ENCODE measurements around the gene DNAJC5. TPM values are rescaled to one million over a fixed set of nuclear protein-coding genes. Genes with fewer than 3 reads are reported as not detected.

Gene DNAJC5
- total RNA-seq, 2 experiments from 2014 or later = 54.0 to 58.7 TPM

GRCh38 chr20:63978319-63979228, 83.6 kb downstream of the DNAJC5 start:
- H3K27me3 Mint-ChIP-seq = no peaks in the 10 kb centered on the region
- ChIA-PET POLR2A (interaction anchor here (1.1 to 2.5 kb wide), 2 partner anchors 22 to 60 kb away, joined by 3 to 17 read pairs; partner anchors contain the start of gene UCKL1), CTCF (interaction anchor here (0.6 to 2.5 kb wide), 13 partner anchors 22 to 502 kb away, joined by 3 to 64 read pairs (median 8); partner anchors contain the start of genes PTK6 and UCKL1)
- peak; percentile 56 for DNase-seq
- peaks cover 26% of the 10 kb centered on the region for H3K36me3 Mint-ChIP-seq (ENCODE audit: low read depth)
- peaks cover 64% of the 10 kb centered on the region for H3K4me1 Mint-ChIP-seq
- H3K27ac Mint-ChIP-seq = peak overlapping the region; percentile 91
- peak overlapping the region; percentile 77 for H3K4me3 Mint-ChIP-seq
- H3K9me3 Mint-ChIP-seq = no peaks in the 10 kb centered on the region

- no peak for DNase-seq
- Mint-ChIP-seq H3K27ac (peak overlapping the region; percentile 91), H3K27me3 (no peaks in the 10 kb centered on the region), H3K36me3 (ENCODE audit: low read depth) (peaks cover 23% of the 10 kb centered on the region), H3K4me3 (peak overlapping the region; percentile 77), H3K4me1 (peaks cover 60% of the 10 kb centered on the region), H3K9me3 (no peaks in the 10 kb centered on the region)
- ChIA-PET POLR2A (interaction anchor here (2.5 kb wide), 1 partner anchor 59 kb away, joined by 17 read pairs; no protein-coding TSS in a partner anchor), CTCF (interaction anchor here (0.6 to 3.0 kb wide), 13 partner anchors 11 to 503 kb away, joined by 3 to 64 read pairs (median 8); partner anchors contain the start of genes PTK6 and UCKL1)
Observed at GRCh38 chr20:63979229-63979556, 84.3 kb downstream of the DNAJC5 start.

- peaks cover 27% of the 10 kb centered on the region for H3K36me3 Mint-ChIP-seq (ENCODE audit: low read depth)
- POLR2A ChIA-PET = interaction anchor here (2.5 kb wide), 1 partner anchor 59 kb away, joined by 17 read pairs; no protein-coding TSS in a partner anchor
- H3K9me3 Mint-ChIP-seq = no peaks in the 10 kb centered on the region
- peak within 1 kb of the TSS; percentile 98 for H3K27ac Mint-ChIP-seq
- no peaks in the 10 kb centered on the region for H3K27me3 Mint-ChIP-seq
- CTCF ChIA-PET = interaction anchor here (0.6 to 3.0 kb wide), 34 partner anchors 8 to 503 kb away, joined by 3 to 64 read pairs (median 5); partner anchors contain the start of genes C20orf204, PTK6, RGS19 and TCEA2
- peak within 1 kb of the TSS; percentile 94 for H3K4me3 Mint-ChIP-seq
- H3K4me1 Mint-ChIP-seq = peaks cover 64% of the 10 kb centered on the region
- peak; percentile 56 for DNase-seq
Observed at GRCh38 chr20:63979557-63980316, 84.8 kb downstream of the DNAJC5 start, which contains the start of gene SAMD10. SAMD10 (minus strand) TSS chr20:63979642; CDS start chr20:63979467, 175 bp downstream.

- Mint-ChIP-seq H3K36me3 (ENCODE audit: low read depth) (peaks cover 28% of the 10 kb centered on the region), H3K4me1 (peaks cover 64% of the 10 kb centered on the region), H3K27ac (peak overlapping the region; percentile 98), H3K27me3 (no peaks in the 10 kb centered on the region), H3K9me3 (no peaks in the 10 kb centered on the region), H3K4me3 (peak overlapping the region; percentile 94)
- DNase-seq = peak; percentile 46
- ChIA-PET POLR2A (interaction anchor here (2.5 kb wide), 1 partner anchor 58 kb away, joined by 17 read pairs; no protein-coding TSS in a partner anchor), CTCF (interaction anchor here (0.6 to 3.0 kb wide), 40 partner anchors 9 to 442 kb away, joined by 3 to 64 read pairs (median 5); partner anchors contain the start of genes C20orf204, HELZ2, LKAAEAR1 and PTK6)
Observed at GRCh38 chr20:63980317-63980805, 85.4 kb downstream of the DNAJC5 start.

- POLR2A ChIA-PET = interaction anchor here (2.5 kb wide), 1 partner anchor 58 kb away, joined by 17 read pairs; no protein-coding TSS in a partner anchor
- no peaks in the 10 kb centered on the region for H3K27me3 Mint-ChIP-seq
- CTCF ChIA-PET = interaction anchor here (0.8 to 3.0 kb wide), 41 partner anchors 9 to 443 kb away, joined by 3 to 64 read pairs (median 5); partner anchors contain the start of genes C20orf204, HELZ2, LKAAEAR1 and PTK6
- H3K9me3 Mint-ChIP-seq = no peaks in the 10 kb centered on the region
- peaks cover 62% of the 10 kb centered on the region for H3K4me1 Mint-ChIP-seq
- peak; percentile 96 for DNase-seq
- H3K4me3 Mint-ChIP-seq = peak within 1 kb of the TSS; percentile 94
- peak within 1 kb of the TSS; percentile 98 for H3K27ac Mint-ChIP-seq
- H3K36me3 Mint-ChIP-seq (ENCODE audit: low read depth) = peaks cover 32% of the 10 kb centered on the region
Observed at GRCh38 chr20:63980806-63981728, 86.1 kb downstream of the DNAJC5 start, which contains the start of gene PRPF6. PRPF6 (plus strand) TSS chr20:63981132; CDS start chr20:63981246, 114 bp downstream.

- H3K9me3 Mint-ChIP-seq = no peaks in the 10 kb centered on the region
- no peak overlapping the region for H3K27ac Mint-ChIP-seq
- CTCF ChIA-PET = interaction anchor here (1.0 to 2.6 kb wide), 5 partner anchors 13 to 56 kb away, joined by 3 to 12 read pairs (median 5); no protein-coding TSS in a partner anchor
Observed at GRCh38 chr20:63982937-63983336, 88.0 kb downstream of the DNAJC5 start.

More at GRCh38 chr20:63982937-63983336, 88.0 kb downstream of the DNAJC5 start:
- H3K36me3 Mint-ChIP-seq (ENCODE audit: low read depth) = peaks cover 31% of the 10 kb centered on the region
- peaks cover 43% of the 10 kb centered on the region for H3K4me1 Mint-ChIP-seq
- no peaks in the 10 kb centered on the region for H3K27me3 Mint-ChIP-seq
- POLR2A ChIA-PET = no interaction called here
- H3K4me3 Mint-ChIP-seq = peak overlapping the region; percentile 51
- no peak for DNase-seq

Small RNA genes lying within 50 kb of the gene (microRNA-seq; reads per million reads assigned to microRNA genes)
- not detected for gene MIR1914 (ENCODE audit: borderline microRNAs expressed, borderline replicate concordance)
- 1.1 reads per million for gene MIR647 (ENCODE audit: borderline microRNAs expressed, borderline replicate concordance)
- not detected for gene MIR941-1 (ENCODE audit: borderline microRNAs expressed, borderline replicate concordance)
- not detected for gene MIR941-2 (ENCODE audit: borderline microRNAs expressed, borderline replicate concordance)
- not detected for gene MIR941-3 (ENCODE audit: borderline microRNAs expressed, borderline replicate concordance)
- not detected for gene MIR941-4 (ENCODE audit: borderline microRNAs expressed, borderline replicate concordance)
- gene MIR941-5 (ENCODE audit: borderline microRNAs expressed, borderline replicate concordance) = not detected

Other genes with a start within 250 kb of the DNAJC5 start
- 10 to 100 TPM; 49.4 to 54.4 TPM for gene STMN3, start 241.7 kb upstream of the DNAJC5 start, total RNA-seq
- gene RTEL1, start 236.8 kb upstream of the DNAJC5 start, total RNA-seq = 10 to 100 TPM; 53.3 to 58.9 TPM
- 1 to 10 TPM in 1 of 2 experiments, not detected in 1; 1.0 TPM for gene TNFRSF6B, start 198.5 kb upstream of the DNAJC5 start, total RNA-seq
- 10 to 100 TPM; 52.7 to 64.5 TPM for gene ARFRP1, start 187.2 kb upstream of the DNAJC5 start, total RNA-seq
- 10 to 100 TPM; 37.3 to 43.3 TPM for gene ZGPAT, start 187.1 kb upstream of the DNAJC5 start, total RNA-seq
- gene LIME1, start 158.5 kb upstream of the DNAJC5 start, total RNA-seq = 100 to 1,000 TPM; 253 to 302 TPM
- 100 to 1,000 TPM; 105 to 129 TPM for gene SLC2A4RG, start 155.3 kb upstream of the DNAJC5 start, total RNA-seq
- gene ZBTB46, start 63.9 kb upstream of the DNAJC5 start, total RNA-seq = not detected
- not detected for gene ABHD16B, start 33.6 kb upstream of the DNAJC5 start, total RNA-seq
- 10 to 100 TPM; 39.6 to 41.6 TPM for gene TPD52L2, start 29.9 kb upstream of the DNAJC5 start, total RNA-seq
- 10 to 100 TPM; 37.8 to 41.0 TPM for gene UCKL1, start 61.3 kb downstream of the DNAJC5 start, total RNA-seq
- 10 to 100 TPM; 19.3 to 21.4 TPM for gene ZNF512B, start 74.8 kb downstream of the DNAJC5 start, total RNA-seq
- 10 to 100 TPM; 16.3 to 17.2 TPM for gene SAMD10, start 84.5 kb downstream of the DNAJC5 start, total RNA-seq
- gene PRPF6, start 86.0 kb downstream of the DNAJC5 start, total RNA-seq = 10 to 100 TPM; 67.1 to 70.8 TPM
- gene C20orf204, start 141.1 kb downstream of the DNAJC5 start, total RNA-seq = 1 to 10 TPM; 3.5 to 4.8 TPM
- under 1 TPM; 0.10 to 0.15 TPM for gene SOX18, start 154.5 kb downstream of the DNAJC5 start, total RNA-seq
- 10 to 100 TPM; 47.6 to 57.9 TPM for gene TCEA2, start 168.1 kb downstream of the DNAJC5 start, total RNA-seq
- 100 to 1,000 TPM; 105 to 107 TPM for gene RGS19, start 184.4 kb downstream of the DNAJC5 start, total RNA-seq
- 1 to 10 TPM; 1.6 TPM for gene OPRL1, start 185.0 kb downstream of the DNAJC5 start, total RNA-seq
- gene LKAAEAR1, start 189.3 kb downstream of the DNAJC5 start, total RNA-seq = under 1 TPM; 0.44 to 0.89 TPM
- not detected for gene NPBWR2, start 212.4 kb downstream of the DNAJC5 start, total RNA-seq

All from activated CD4-positive, alpha-beta T cell treated with anti-CD3 and anti-CD28 coated beads, Interleukin-2, amount 10 ng/mL, durations not matched to agents 7 days and 5 days (primary cell).